ENCODE data around the gene SAMD13. TPM values are rescaled to one million over a fixed set of nuclear protein-coding genes. Genes with fewer than 3 reads are reported as not detected.

The SAMD13 gene
- total RNA-seq, 1 experiment from 2014 or later: 0.61 TPM

DNA sequence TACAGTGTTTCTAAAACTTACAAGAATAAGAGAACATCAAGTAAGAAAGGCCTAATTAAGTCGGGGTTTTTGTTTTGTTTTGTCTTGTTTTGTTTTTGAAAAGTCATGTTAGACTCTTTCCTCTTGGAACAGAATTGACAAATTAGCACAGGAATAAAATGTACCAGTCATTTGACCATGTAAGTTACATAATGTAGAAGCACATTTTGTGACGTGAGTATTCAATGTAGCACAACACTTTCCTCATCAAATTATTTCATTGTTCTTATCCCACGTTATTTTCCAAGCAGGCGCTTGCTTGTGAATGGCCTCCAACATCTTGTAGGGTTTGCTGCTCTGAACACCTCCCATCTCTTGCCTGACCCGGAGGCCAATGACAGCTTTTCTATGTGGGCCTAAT, 62.1 kb downstream of the SAMD13 start:
- no peak overlapping the region for H3K23ac ChIP-seq (ENCODE audit: insufficient read length, low read depth, low read length)
- no peak overlapping the region for H2AFZ ChIP-seq (ENCODE audit: low read length)
- H2BK15ac ChIP-seq (ENCODE audit: low read depth, low read length): no peak overlapping the region
- Mint-ChIP-seq H3K4me1 (no peaks in the 10 kb centered on the region), H3K36me3 (ENCODE audit: insufficient read depth in 1 of 3, low read depth in 3 of 3) (no peaks in the 10 kb centered on the region; a peak in 1 of 7 replicates), H3K9me3 (no peaks in the 10 kb centered on the region), H3K27me3 (ENCODE audit: low read depth) (no peaks in the 10 kb centered on the region; the same call in 1 of the 2 replicates), H3K27ac (no peak overlapping the region), H3K4me3 (no peak overlapping the region)
- H2BK5ac ChIP-seq (ENCODE audit: insufficient read length, low read length): no peak overlapping the region
- no peak overlapping the region for H3K14ac ChIP-seq (ENCODE audit: insufficient read depth, low read length)
- no peaks in the 10 kb centered on the region for H3K9me3 ChIP-seq (ENCODE audit: control insufficient read depth, low read depth, low read length)
- H3K4me2 ChIP-seq (ENCODE audit: insufficient read depth, insufficient read length, low read length): no peak overlapping the region
- H3T11ph ChIP-seq (ENCODE audit: low read length): no peak overlapping the region
- TF ChIP-seq, protein P1, sequence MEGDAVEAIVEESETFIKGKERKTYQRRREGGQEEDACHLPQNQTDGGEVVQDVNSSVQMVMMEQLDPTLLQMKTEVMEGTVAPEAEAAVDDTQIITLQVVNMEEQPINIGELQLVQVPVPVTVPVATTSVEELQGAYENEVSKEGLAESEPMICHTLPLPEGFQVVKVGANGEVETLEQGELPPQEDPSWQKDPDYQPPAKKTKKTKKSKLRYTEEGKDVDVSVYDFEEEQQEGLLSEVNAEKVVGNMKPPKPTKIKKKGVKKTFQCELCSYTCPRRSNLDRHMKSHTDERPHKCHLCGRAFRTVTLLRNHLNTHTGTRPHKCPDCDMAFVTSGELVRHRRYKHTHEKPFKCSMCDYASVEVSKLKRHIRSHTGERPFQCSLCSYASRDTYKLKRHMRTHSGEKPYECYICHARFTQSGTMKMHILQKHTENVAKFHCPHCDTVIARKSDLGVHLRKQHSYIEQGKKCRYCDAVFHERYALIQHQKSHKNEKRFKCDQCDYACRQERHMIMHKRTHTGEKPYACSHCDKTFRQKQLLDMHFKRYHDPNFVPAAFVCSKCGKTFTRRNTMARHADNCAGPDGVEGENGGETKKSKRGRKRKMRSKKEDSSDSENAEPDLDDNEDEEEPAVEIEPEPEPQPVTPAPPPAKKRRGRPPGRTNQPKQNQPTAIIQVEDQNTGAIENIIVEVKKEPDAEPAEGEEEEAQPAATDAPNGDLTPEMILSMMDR (conservative IDR thresholded peaks at IDR 0.05): no peak
- no peak overlapping the region for H4K8ac ChIP-seq (replicated peaks; ENCODE audit: insufficient read length, low read depth, low read length)
- DNase-seq: no peak
- no peaks in the 10 kb centered on the region for H4K20me1 ChIP-seq (ENCODE audit: control insufficient read depth, insufficient read depth, insufficient read length)
- H4K91ac ChIP-seq (ENCODE audit: insufficient read length, low read depth, low read length): no peak overlapping the region
- H2BK20ac ChIP-seq (ENCODE audit: low read depth, low read length, poor library complexity, severe bottlenecking): no peak overlapping the region
- no peaks in the 10 kb centered on the region for H3K23me2 ChIP-seq (ENCODE audit: insufficient read length, low read depth, low read length, poor library complexity, severe bottlenecking)
- no peak overlapping the region for H2AK5ac ChIP-seq (ENCODE audit: insufficient read length, low read length)
- no peak overlapping the region for H3K4ac ChIP-seq (ENCODE audit: low read depth, low read length)
- no peak overlapping the region for H2BK120ac ChIP-seq (ENCODE audit: low read depth, low read length, poor library complexity, severe bottlenecking)
- WGBS (ENCODE audit: extremely low coverage, insufficient read length, low lambda C conversion rate): no CpG with 5 or more reads among the region's 5 CpGs
- no peak overlapping the region for H3K56ac ChIP-seq (ENCODE audit: insufficient read length, low read depth, low read length)
- no peaks in the 10 kb centered on the region for H3K79me2 ChIP-seq (ENCODE audit: insufficient read depth, low read length)
- H3K27me3 ChIP-seq (ENCODE audit: insufficient read depth, low read length): no peaks in the 10 kb centered on the region
- H3K79me1 ChIP-seq (ENCODE audit: insufficient read depth, low read depth, low read length, poor library complexity, severe bottlenecking): no peaks in the 10 kb centered on the region
- H3K9ac ChIP-seq (ENCODE audit: extremely low read depth, insufficient read length, low read length): no peak overlapping the region
- H3K18ac ChIP-seq (ENCODE audit: insufficient read length, low read depth, low read length): no peak overlapping the region
- no peak overlapping the region for H3K27ac ChIP-seq (ENCODE audit: insufficient read length, low read depth, low read length)
- H3K4me1 ChIP-seq (ENCODE audit: insufficient read depth, low read length): no peaks in the 10 kb centered on the region
- H4K5ac ChIP-seq (ENCODE audit: insufficient read length, low read depth, low read length): no peak overlapping the region
- no peak overlapping the region for H2BK12ac ChIP-seq (ENCODE audit: insufficient read length, low read depth, low read length)
